Ecto neural progenitor cell (in vitro differentiated cells): ENCODE data around the gene FGD6.
"Not testable (repeated sequence)": the region's sequence is repeated elsewhere in the genome, so short reads cannot be mapped to it uniquely, and the experiment has no call there.

ENCODE experiments used
- DNase-seq: peaks from one replicate; pipeline ENCODE4 v3.0.0-alpha.2; 2018; ENCODE audit warnings: low spot score

Gene FGD6

GRCh38 chr12:95178136-95178535 is 39.1 kb downstream of the FGD6 start:
- DNase-seq, result no peak

GRCh38 chr12:95177201-95177768 is 40.0 kb downstream of the FGD6 start:
- DNase-seq, result no peak

- no peak for DNase-seq
Measured at GRCh38 chr12:95173392-95174251, 43.6 kb downstream of the FGD6 start.

GRCh38 chr12:95169368-95169767 is 47.9 kb downstream of the FGD6 start:
- no peak for DNase-seq

- no peak for DNase-seq
Measured at GRCh38 chr12:95168746-95169145, 48.5 kb downstream of the FGD6 start.

- no peak for DNase-seq
Measured at GRCh38 chr12:95164656-95165055, 52.6 kb downstream of the FGD6 start.

- DNase-seq, result no peak
Measured at GRCh38 chr12:95158919-95159318, 58.3 kb downstream of the FGD6 start.

- DNase-seq, result no peak
Measured at GRCh38 chr12:95151821-95152220, 65.4 kb downstream of the FGD6 start.

- DNase-seq, result no peak
Measured at GRCh38 chr12:95151406-95151805, 65.9 kb downstream of the FGD6 start.

GRCh38 chr12:95150501-95150900 is 66.8 kb downstream of the FGD6 start:
- no peak for DNase-seq

GRCh38 chr12:95147866-95148265 is 69.4 kb downstream of the FGD6 start:
- DNase-seq, result no peak

GRCh38 chr12:95146769-95147168 is 70.5 kb downstream of the FGD6 start:
- no peak for DNase-seq

GRCh38 chr12:95143621-95144205 is 73.6 kb downstream of the FGD6 start:
- DNase-seq, result no peak

GRCh38 chr12:95142431-95143151 is 74.7 kb downstream of the FGD6 start:
- no peak for DNase-seq

GRCh38 chr12:95141310-95141709 is 76.0 kb downstream of the FGD6 start:
- no peak for DNase-seq

- not testable (repeated sequence) for DNase-seq
Measured at GRCh38 chr12:95138031-95138430, 79.2 kb downstream of the FGD6 start.

- no peak for DNase-seq
Measured at GRCh38 chr12:95136598-95136997, 80.7 kb downstream of the FGD6 start.

- no peak for DNase-seq
Measured at GRCh38 chr12:95134085-95134484, 83.2 kb downstream of the FGD6 start.

GRCh38 chr12:95131589-95132340 is 85.5 kb downstream of the FGD6 start:
- no peak for DNase-seq

- no peak for DNase-seq
Measured at GRCh38 chr12:95130096-95130495, 87.2 kb downstream of the FGD6 start.

GRCh38 chr12:95129115-95129514 is 88.2 kb downstream of the FGD6 start:
- DNase-seq, result no peak

- DNase-seq, result no peak
Measured at GRCh38 chr12:95126736-95127135, 90.5 kb downstream of the FGD6 start.
